ENCODE data around the gene AIPL1.

DNA sequence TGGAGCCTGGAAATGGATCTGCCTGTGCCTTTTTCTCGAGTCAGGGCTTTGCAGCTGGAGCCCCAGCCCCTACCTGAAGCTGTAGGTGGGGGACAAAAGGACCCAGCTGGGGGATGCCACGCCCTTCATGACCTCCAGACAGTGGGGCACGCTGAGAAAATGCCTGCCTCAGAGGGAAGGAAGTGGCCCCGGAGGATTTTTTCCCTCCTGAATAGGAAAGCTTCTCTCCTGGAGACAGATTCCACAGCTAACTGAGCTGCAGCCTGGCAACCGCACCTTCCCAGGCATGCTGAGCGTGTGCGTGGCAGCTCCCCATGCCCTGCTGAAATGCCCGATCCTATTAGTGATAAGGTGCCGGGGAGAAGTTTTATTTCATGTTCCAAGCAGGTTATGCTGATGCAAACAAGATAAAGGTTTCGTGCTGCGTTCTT lies 58.0 kb downstream of the AIPL1 start:
- TF ChIP-seq POLR2AphosphoS5 (IDR thresholded peaks at IDR 0.05) (no peak), CTCF (IDR thresholded peaks at IDR 0.05) (no peak), POLR2A (IDR thresholded peaks at IDR 0.05) (no peak), EP300 (IDR thresholded peaks at IDR 0.05) (no peak)

All from upper lobe of left lung (tissue), 4 donors.